Transverse colon (tissue), 4 donors: ENCODE measurements around the gene PDAP1.

Source experiments
- CTCF ChIP-seq, 5 experiments: fragments of 200-600 bp in 3 of 5; fragments of 450-650 bp in 2 of 5; sonication (generic) in 3 of 5; IDR thresholded peaks; 1 replicate in 2 of 5; 2 replicates in 3 of 5; pipeline ENCODE4 v1.5.1; 2016 to 2017; ENCODE audit warnings: antibody characterized with exemption in 5 of 5, inconsistent platforms in 3 of 5, mild to moderate bottlenecking in 2 of 5, moderate library complexity in 1 of 5
- EP300 ChIP-seq: sonication (generic); formaldehyde crosslinking; IDR thresholded peaks from one replicate; pipeline ENCODE4 v1.6.1; 2017; ENCODE audit warnings: antibody characterized with exemption, low read depth
- POLR2A ChIP-seq: fragments of 450-650 bp; IDR thresholded peaks from one replicate; pipeline ENCODE4 v1.6.1; 2016; ENCODE audit warnings: antibody characterized with exemption, mild to moderate bottlenecking, moderate library complexity
- POLR2AphosphoS5 ChIP-seq, 3 donors: sonication (generic); formaldehyde crosslinking; IDR thresholded peaks; one replicate each; pipeline ENCODE4 v1.6.1; 2016; ENCODE audit warnings: antibody characterized with exemption in 3 of 3

GRCh38 chr7:99357701-99358490, 50.5 kb downstream of the PDAP1 start:
- TF ChIP-seq CTCF (IDR thresholded peaks at IDR 0.05): no peak
- no peak for TF ChIP-seq EP300
- no peak for TF ChIP-seq POLR2AphosphoS5 (IDR thresholded peaks at IDR 0.05)
- no peak for TF ChIP-seq POLR2A
